ENCODE measurements around the gene FAM217A.

Gene FAM217A

GRCh38 chr6:4021854-4022695, 56.9 kb downstream of the FAM217A start:
- no peak for DNase-seq (ENCODE audit: low read depth)

GRCh38 chr6:4021133-4021853, 57.6 kb downstream of the FAM217A start:
- peak; percentile 78 for DNase-seq (ENCODE audit: low read depth)

DNA sequence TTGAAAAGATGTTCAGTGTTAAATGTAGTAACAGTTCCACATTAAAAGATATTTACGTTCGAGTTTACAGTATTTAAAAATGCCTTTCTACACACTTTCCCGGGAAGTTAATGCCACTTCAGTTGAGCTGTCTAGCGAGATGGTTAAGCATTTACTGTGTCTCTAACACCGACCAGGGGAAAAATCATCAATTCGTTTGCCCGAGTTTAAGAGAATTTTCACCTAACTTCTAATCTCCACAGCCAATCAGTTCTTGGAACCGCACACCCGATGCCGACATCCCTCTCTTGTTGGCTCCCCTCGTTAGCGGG, 58.2 kb downstream of the FAM217A start:
- no peak for DNase-seq (ENCODE audit: low read depth)

GRCh38 chr6:4018924-4019236, 60.1 kb downstream of the FAM217A start:
- no peak for DNase-seq (ENCODE audit: low read depth)

Measured in non-pigmented ciliary epithelial cell (primary cell).